ENCODE measurements around the gene GRIK3.
"Not testable (repeated sequence)": the region's sequence is repeated elsewhere in the genome, so short reads cannot be mapped to it uniquely, and the experiment has no call there.

Gene GRIK3

GRCh38 chr1:36900128-36900527 lies 134.2 kb downstream of the GRIK3 start:
- no peak for DNase-seq

- not testable (repeated sequence) for DNase-seq
These were observed 136.5 kb downstream of the GRIK3 start for GRCh38 chr1:36897813-36898212.

GRCh38 chr1:36894824-36895223 lies 139.5 kb downstream of the GRIK3 start:
- DNase-seq, result no peak

GRCh38 chr1:36890776-36891175 lies 143.5 kb downstream of the GRIK3 start:
- no peak for DNase-seq

- DNase-seq, result no peak
These were observed 144.7 kb downstream of the GRIK3 start for GRCh38 chr1:36889478-36890226.

- no peak for DNase-seq
These were observed 145.4 kb downstream of the GRIK3 start for GRCh38 chr1:36888811-36889477.

GRCh38 chr1:36885540-36886357 lies 148.6 kb downstream of the GRIK3 start:
- no peak for DNase-seq

- no peak for DNase-seq
These were observed 149.5 kb downstream of the GRIK3 start for GRCh38 chr1:36884801-36885200.

- no peak for DNase-seq
These were observed 150.2 kb downstream of the GRIK3 start for GRCh38 chr1:36884029-36884701.

GRCh38 chr1:36883315-36883949 lies 150.9 kb downstream of the GRIK3 start:
- DNase-seq, result no peak

- DNase-seq, result no peak
These were observed 151.6 kb downstream of the GRIK3 start for GRCh38 chr1:36882536-36883285.

- no peak for DNase-seq
These were observed 152.8 kb downstream of the GRIK3 start for GRCh38 chr1:36881541-36881940.

GRCh38 chr1:36881068-36881405 lies 153.3 kb downstream of the GRIK3 start:
- no peak for DNase-seq

GRCh38 chr1:36880155-36881067 lies 153.9 kb downstream of the GRIK3 start:
- DNase-seq, result no peak

GRCh38 chr1:36879613-36880012 lies 154.7 kb downstream of the GRIK3 start:
- DNase-seq, result no peak

GRCh38 chr1:36876990-36877389 lies 157.3 kb downstream of the GRIK3 start:
- no peak for DNase-seq

GRCh38 chr1:36874271-36875060 lies 159.8 kb downstream of the GRIK3 start:
- no peak for DNase-seq

- DNase-seq, result no peak
These were observed 161.5 kb downstream of the GRIK3 start for GRCh38 chr1:36872858-36873257.

GRCh38 chr1:36872126-36872754 lies 162.1 kb downstream of the GRIK3 start:
- no peak for DNase-seq
